PFSK-1 (cell line): ENCODE results near the gene ACTN4. TPM values are rescaled to one million over a fixed set of nuclear protein-coding genes. Genes with fewer than 3 reads are reported as not detected.

Experiments
- FOXP2 ChIP-seq: optimal IDR thresholded peaks from 2 replicates; pipeline ENCODE3; 2011; ENCODE audit warnings: borderline replicate concordance, control low read depth, inconsistent platforms; ENCODE audit not compliant: insufficient read depth; ENCODE audit errors: extremely low read length, extremely low read depth
- POLR2AphosphoS5 ChIP-seq: IDR thresholded peaks from 2 replicates; pipeline ENCODE4 v1.6.1; 2012; ENCODE audit warnings: low read depth, mild to moderate bottlenecking, control low read depth, low read length, moderate library complexity
- SIN3A ChIP-seq: IDR thresholded peaks from 2 replicates; pipeline ENCODE4 v1.6.1; 2012; ENCODE audit warnings: mild to moderate bottlenecking, low read length, moderate library complexity, borderline replicate concordance; ENCODE audit not compliant: insufficient read depth
- TAF1 ChIP-seq: IDR thresholded peaks from 2 replicates; pipeline ENCODE4 v1.6.1; 2012; ENCODE audit warnings: low read length, control low read depth, borderline replicate concordance; ENCODE audit not compliant: insufficient read depth
- polyA plus RNA-seq: library from polyadenylated mRNA; unstranded; fragments of >200 nt; gene quantifications from one replicate; pipeline ENCODE4 v1.2.1, GENCODE V29; 2012; ENCODE audit warnings: low read depth, missing spikeins; ENCODE audit not compliant: insufficient read length
- TF ChIP-seq, protein P1 (sequence below), 2 experiments: IDR thresholded peaks; 2 replicates each; pipeline versions ENCODE4 v1.6.1 to v1.8.0; 2011 to 2012; ENCODE audit warnings: low read depth in 2 of 2, low read length in 2 of 2, control low read depth in 1 of 2, inconsistent platforms in 1 of 2, mild to moderate bottlenecking in 1 of 2, moderate library complexity in 1 of 2; ENCODE audit not compliant: insufficient read depth in 1 of 2

ACTN4 gene
- 457 TPM for polyA plus RNA-seq

DNA sequence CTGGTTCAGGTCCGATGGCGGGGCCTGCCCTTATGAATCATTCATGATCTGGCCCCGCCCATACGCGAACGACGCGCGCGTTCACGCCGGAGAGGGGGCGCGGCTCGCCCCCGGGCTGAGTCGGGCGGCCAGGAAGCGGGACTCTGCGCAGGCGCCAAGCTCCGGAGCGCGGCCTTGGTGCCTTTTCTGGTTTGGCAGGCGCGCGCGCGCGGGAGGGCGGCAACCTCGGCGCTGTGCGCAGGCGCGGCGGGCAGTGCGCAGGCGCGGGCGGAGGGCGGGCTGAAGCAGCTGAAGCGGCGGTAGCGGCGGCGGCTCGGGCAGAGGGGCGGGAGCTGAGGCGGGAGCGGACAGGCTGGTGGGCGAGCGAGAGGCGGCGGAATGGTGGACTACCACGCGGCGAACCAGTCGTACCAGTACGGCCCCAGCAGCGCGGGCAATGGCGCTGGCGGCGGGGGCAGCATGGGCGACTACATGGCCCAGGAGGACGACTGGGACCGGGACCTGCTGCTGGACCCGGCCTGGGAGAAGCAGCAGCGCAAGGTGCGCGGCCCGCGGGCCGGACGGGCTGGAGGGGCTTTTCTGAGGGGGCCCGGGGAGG, at the start of gene ACTN4:
Gene ACTN4, plus strand, starts transcription at position 282 of the 598 bp plus-strand sequence. Its CDS starts 97 bp downstream, at position 379.
- TF ChIP-seq TAF1 (peak; percentile 81), POLR2AphosphoS5 (peak; percentile 78), SIN3A (no peak), FOXP2 (peak; percentile 92)
- TF ChIP-seq, protein P1, sequence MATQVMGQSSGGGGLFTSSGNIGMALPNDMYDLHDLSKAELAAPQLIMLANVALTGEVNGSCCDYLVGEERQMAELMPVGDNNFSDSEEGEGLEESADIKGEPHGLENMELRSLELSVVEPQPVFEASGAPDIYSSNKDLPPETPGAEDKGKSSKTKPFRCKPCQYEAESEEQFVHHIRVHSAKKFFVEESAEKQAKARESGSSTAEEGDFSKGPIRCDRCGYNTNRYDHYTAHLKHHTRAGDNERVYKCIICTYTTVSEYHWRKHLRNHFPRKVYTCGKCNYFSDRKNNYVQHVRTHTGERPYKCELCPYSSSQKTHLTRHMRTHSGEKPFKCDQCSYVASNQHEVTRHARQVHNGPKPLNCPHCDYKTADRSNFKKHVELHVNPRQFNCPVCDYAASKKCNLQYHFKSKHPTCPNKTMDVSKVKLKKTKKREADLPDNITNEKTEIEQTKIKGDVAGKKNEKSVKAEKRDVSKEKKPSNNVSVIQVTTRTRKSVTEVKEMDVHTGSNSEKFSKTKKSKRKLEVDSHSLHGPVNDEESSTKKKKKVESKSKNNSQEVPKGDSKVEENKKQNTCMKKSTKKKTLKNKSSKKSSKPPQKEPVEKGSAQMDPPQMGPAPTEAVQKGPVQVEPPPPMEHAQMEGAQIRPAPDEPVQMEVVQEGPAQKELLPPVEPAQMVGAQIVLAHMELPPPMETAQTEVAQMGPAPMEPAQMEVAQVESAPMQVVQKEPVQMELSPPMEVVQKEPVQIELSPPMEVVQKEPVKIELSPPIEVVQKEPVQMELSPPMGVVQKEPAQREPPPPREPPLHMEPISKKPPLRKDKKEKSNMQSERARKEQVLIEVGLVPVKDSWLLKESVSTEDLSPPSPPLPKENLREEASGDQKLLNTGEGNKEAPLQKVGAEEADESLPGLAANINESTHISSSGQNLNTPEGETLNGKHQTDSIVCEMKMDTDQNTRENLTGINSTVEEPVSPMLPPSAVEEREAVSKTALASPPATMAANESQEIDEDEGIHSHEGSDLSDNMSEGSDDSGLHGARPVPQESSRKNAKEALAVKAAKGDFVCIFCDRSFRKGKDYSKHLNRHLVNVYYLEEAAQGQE (IDR thresholded peaks at IDR 0.05; ENCODE audit: insufficient read depth in 1 of 2, low read depth in 2 of 2, low read length in 2 of 2): 0 out of 4 replicates have a peak, but pooled peaks of 1 of the 2 experiments have one; percentile 15

DNA sequence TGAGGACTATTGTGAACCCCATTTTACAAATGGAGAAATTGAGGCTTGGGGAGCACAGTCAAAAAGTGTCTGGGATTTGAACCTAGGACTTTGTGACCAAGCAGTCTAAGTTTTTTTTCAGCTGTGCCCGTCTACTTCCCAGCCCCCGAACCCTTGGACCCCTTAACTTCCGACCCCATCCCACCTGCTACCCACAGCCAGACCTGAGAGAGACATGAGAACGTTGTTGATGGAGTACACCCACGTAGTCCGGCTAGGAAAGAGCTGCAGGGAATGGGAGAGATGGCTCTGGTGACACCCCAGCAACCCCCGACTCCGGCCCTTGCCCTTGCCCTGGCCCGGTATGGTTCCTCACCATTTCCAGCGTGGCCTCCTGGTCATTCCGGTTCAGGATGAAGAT, 47.7 kb upstream of the ACTN4 start:
- TF ChIP-seq FOXP2: no peak
- no peak for TF ChIP-seq TAF1
- TF ChIP-seq POLR2AphosphoS5: no peak
- TF ChIP-seq SIN3A: no peak
- TF ChIP-seq, protein P1 (IDR thresholded peaks at IDR 0.05; ENCODE audit: insufficient read depth in 1 of 2, low read depth in 2 of 2, low read length in 2 of 2): no peak

DNA sequence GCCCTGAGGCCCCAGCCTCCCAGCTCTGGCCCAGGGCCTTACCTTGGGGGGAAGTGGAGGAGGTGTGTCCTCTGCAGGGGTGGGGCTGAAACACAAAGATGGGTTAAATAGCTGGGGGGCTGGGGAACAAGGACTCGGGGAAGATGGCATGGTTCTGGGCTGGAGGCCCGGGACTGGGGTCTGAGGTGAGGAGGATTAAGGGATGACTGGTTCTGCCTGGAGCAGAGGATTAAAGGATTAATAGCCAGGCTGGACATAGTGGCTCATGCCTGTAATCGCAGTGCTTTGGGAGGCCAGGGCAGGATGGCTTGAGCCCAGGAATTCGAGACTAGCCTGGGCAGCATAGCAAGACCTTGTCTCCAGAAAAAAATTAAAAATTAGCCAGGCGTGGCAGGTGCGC, 41.3 kb upstream of the ACTN4 start:
- TF ChIP-seq, protein P1 (IDR thresholded peaks at IDR 0.05; ENCODE audit: insufficient read depth in 1 of 2, low read depth in 2 of 2, low read length in 2 of 2): no peak
- TF ChIP-seq SIN3A (no peak), POLR2AphosphoS5 (no peak), TAF1 (no peak), FOXP2 (no peak)

DNA sequence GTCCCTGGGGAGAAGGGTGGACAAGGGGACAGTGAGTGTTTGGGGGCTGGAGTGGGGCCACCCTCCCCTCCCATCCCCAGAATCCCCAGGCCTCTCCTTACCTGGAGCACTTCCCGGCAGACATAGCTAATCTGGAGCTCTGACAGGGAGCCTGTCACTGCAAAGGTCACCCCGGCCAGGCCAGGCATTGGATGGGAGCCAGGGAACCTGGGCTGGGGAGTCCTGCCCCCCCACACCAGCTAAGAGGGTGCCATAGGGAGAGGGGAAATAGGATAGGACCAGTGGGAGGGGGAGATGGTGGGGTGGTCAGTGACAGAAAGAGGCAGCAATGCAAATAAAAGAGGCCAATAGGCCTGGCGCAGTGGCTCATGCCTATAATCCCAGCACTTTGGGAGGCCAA, 33.2 kb upstream of the ACTN4 start:
- TF ChIP-seq TAF1: no peak
- TF ChIP-seq, protein P1 (IDR thresholded peaks at IDR 0.05; ENCODE audit: insufficient read depth in 1 of 2, low read depth in 2 of 2, low read length in 2 of 2): no peak
- no peak for TF ChIP-seq FOXP2
- TF ChIP-seq SIN3A: no peak
- TF ChIP-seq POLR2AphosphoS5: no peak
